ENCODE data around the gene LUZP2.

DNA sequence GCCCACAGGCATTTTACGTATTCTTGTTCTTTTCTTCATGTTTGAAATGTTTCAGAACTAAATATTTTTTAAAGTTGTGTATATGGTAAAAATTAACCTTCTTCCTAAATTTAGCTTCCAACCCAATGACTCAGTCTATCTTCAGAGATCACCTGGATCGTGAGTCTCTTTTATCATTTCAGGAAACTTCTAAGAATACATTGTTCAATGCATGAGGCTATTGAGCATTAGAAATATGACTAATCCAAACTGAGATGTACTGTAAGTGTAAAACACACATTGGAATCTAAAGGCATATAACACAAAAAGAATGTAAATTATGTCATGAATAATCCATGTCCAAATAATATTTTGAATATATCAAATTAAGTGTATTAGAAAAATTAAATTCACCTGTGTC is 265.2 kb downstream of the LUZP2 start:
- TF ChIP-seq CTCF (IDR thresholded peaks at IDR 0.05; ENCODE audit: poor library complexity, severe bottlenecking) (no peak), SMC3 (conservative IDR thresholded peaks at IDR 0.05; ENCODE audit: poor library complexity) (no peak)

Measured in neural cell (in vitro differentiated cells).